ENCODE data around the gene ONECUT3.

GRCh38 chr19:1705367-1705766 lies 47.9 kb upstream of the ONECUT3 start:
- TF ChIP-seq CTCF (conservative IDR thresholded peaks at IDR 0.05; ENCODE audit: low read depth, low read length) (no peak), EZH2 (IDR thresholded peaks at IDR 0.05; ENCODE audit: borderline replicate concordance, low read depth, low read length, poor library complexity, severe bottlenecking) (no peak)
